Fibroblast of lung (primary cell): ENCODE measurements around the gene BATF2. TPM values are rescaled to one million over a fixed set of nuclear protein-coding genes. Genes with fewer than 3 reads are reported as not detected.
A peak's percentile ranks its signal among the peaks of the same experiment; 100 is the strongest.

Experiments used
- DNase-seq, 2 donors: peaks; one replicate each; pipeline versions ENCODE4 v3.0.0 to v3.0.0-alpha.2; 2010; ENCODE audit warnings: low read depth in 2 of 2
- H2AFZ ChIP-seq: 2 replicates; pipeline ENCODE4 v1.5.1; 2012; ENCODE audit warnings: low read length, control low read depth, inconsistent platforms
- H3K27ac ChIP-seq: 2 replicates; pipeline ENCODE4 v1.5.1; 2011; ENCODE audit warnings: low read length, control low read depth; ENCODE audit not compliant: insufficient read depth
- H3K27me3 ChIP-seq: 2 replicates; pipeline ENCODE4 v1.5.1; 2011; ENCODE audit warnings: mild to moderate bottlenecking, low read length; ENCODE audit not compliant: control insufficient read depth, insufficient read depth
- H3K36me3 ChIP-seq: 2 replicates; pipeline ENCODE4 v1.5.1; 2011; ENCODE audit warnings: low read length; ENCODE audit not compliant: control insufficient read depth, insufficient read depth
- H3K4me1 ChIP-seq: 2 replicates; pipeline ENCODE4 v1.5.1; 2011; ENCODE audit warnings: low read length; ENCODE audit not compliant: control insufficient read depth, insufficient read depth; ENCODE audit errors: extremely low read depth
- H3K4me2 ChIP-seq: 2 replicates; pipeline ENCODE4 v1.5.1; 2011; ENCODE audit warnings: low read length, control low read depth; ENCODE audit not compliant: insufficient read depth; ENCODE audit errors: extremely low read depth
- H3K4me3 ChIP-seq, 4 experiments: fragments of 200-600 bp in 1 of 4; sonication (generic) in 1 of 4; replicated peaks in 1 of 4; 2 replicates each; pipeline ENCODE4 v1.5.1; 2011 to 2016; ENCODE audit warnings: low read length in 4 of 4, low read depth in 3 of 4, mild to moderate bottlenecking in 3 of 4, control low read depth in 2 of 4, inconsistent platforms in 1 of 4, mixed read lengths in 1 of 4; ENCODE audit not compliant: insufficient read depth in 1 of 4; ENCODE audit errors: control extremely low read depth in 1 of 4
- H3K79me2 ChIP-seq: 2 replicates; pipeline ENCODE4 v1.5.1; 2012; ENCODE audit warnings: mild to moderate bottlenecking, low read length, inconsistent platforms; ENCODE audit not compliant: control insufficient read depth, insufficient read depth
- H3K9ac ChIP-seq: 2 replicates; pipeline ENCODE4 v1.5.1; 2011; ENCODE audit warnings: mild to moderate bottlenecking, low read length, control low read depth; ENCODE audit not compliant: insufficient read depth
- H3K9me3 ChIP-seq: 2 replicates; pipeline ENCODE4 v1.5.1; 2012; ENCODE audit warnings: low read depth, low read length; ENCODE audit not compliant: control insufficient read depth, insufficient read depth
- H4K20me1 ChIP-seq: 2 replicates; pipeline ENCODE4 v1.5.1; 2011; ENCODE audit warnings: low read length; ENCODE audit not compliant: control insufficient read depth, insufficient read depth; ENCODE audit errors: extremely low read depth
- CTCF ChIP-seq, 2 donors: IDR thresholded peaks in 1 of 2; conservative IDR thresholded peaks in 1 of 2; 1 replicate in 1 of 2; 2 replicates in 1 of 2; pipeline ENCODE4 v1.5.1; 2011 to 2012; ENCODE audit warnings: low read length in 2 of 2, control low read depth in 1 of 2, inconsistent platforms in 1 of 2, low read depth in 1 of 2, mild to moderate bottlenecking in 1 of 2
- EZH2 ChIP-seq: IDR thresholded peaks from 2 replicates; pipeline ENCODE4 v1.5.1; 2012; ENCODE audit warnings: low read length, control low read depth, mild to moderate bottlenecking; ENCODE audit errors: missing control alignments
- polyA plus RNA-seq, 2 donors: library from polyadenylated mRNA; depleted of rRNA in 1 of 2; stranded (reverse) in 1 of 2; unstranded in 1 of 2; fragments of >200 nt; gene quantifications; 2 replicates each; pipeline ENCODE4 v1.2.1, GENCODE V29; 2011 to 2012; ENCODE audit warnings: missing spikeins in 1 of 2
- total RNA-seq: library from RNA; depleted of rRNA; stranded (reverse); fragments of >200 nt; gene quantifications from 2 replicates; pipeline ENCODE4 v1.2.1, GENCODE V29; 2014

BATF2 gene
- total and polyA plus RNA-seq, 2 donors (not counting 1 experiment from before 2014, with no cell fraction given), result 1.0 to 2.1 TPM

- H2AFZ ChIP-seq, result no peak overlapping the region
- no peak overlapping the region for H3K27ac ChIP-seq
Observed at GRCh38 chr11:64969209-64969608, 27.6 kb downstream of the BATF2 start.

GRCh38 chr11:64967375-64967774 is 29.4 kb downstream of the BATF2 start:
- Histone ChIP-seq H3K4me3 (no peak overlapping the region), H3K27me3 (no peaks in the 10 kb centered on the region), H2AFZ (no peak overlapping the region), H3K79me2 (no peaks in the 10 kb centered on the region), H3K4me2 (no peak overlapping the region), H3K9me3 (no peaks in the 10 kb centered on the region), H3K27ac (no peak overlapping the region), H3K4me1 (no peaks in the 10 kb centered on the region), H3K36me3 (no peaks in the 10 kb centered on the region), H3K9ac (no peak overlapping the region), H4K20me1 (no peaks in the 10 kb centered on the region)
- no peak for DNase-seq
- TF ChIP-seq CTCF (conservative IDR thresholded peaks at IDR 0.05 in 1 of 2, IDR thresholded peaks at IDR 0.05 in 1 of 2; ENCODE audit: low read depth in 1 of 2, low read length in 2 of 2) (no peak), EZH2 (no peak)

More at GRCh38 chr11:64969209-64969608, 27.6 kb downstream of the BATF2 start:
- H3K27me3 ChIP-seq, result no peaks in the 10 kb centered on the region
- no peak overlapping the region for H3K4me2 ChIP-seq
- H4K20me1 ChIP-seq, result no peaks in the 10 kb centered on the region
- H3K4me3 ChIP-seq, result no peak overlapping the region
- no peak for TF ChIP-seq EZH2
- TF ChIP-seq CTCF (conservative IDR thresholded peaks at IDR 0.05 in 1 of 2, IDR thresholded peaks at IDR 0.05 in 1 of 2; ENCODE audit: low read depth in 1 of 2, low read length in 2 of 2), result no peak
- peak; percentile 13 to 14 for DNase-seq
- H3K4me1 ChIP-seq, result no peaks in the 10 kb centered on the region
- H3K9ac ChIP-seq, result no peak overlapping the region
- H3K9me3 ChIP-seq, result no peaks in the 10 kb centered on the region
- no peaks in the 10 kb centered on the region for H3K79me2 ChIP-seq
- no peaks in the 10 kb centered on the region for H3K36me3 ChIP-seq

- Histone ChIP-seq H4K20me1 (no peaks in the 10 kb centered on the region), H3K27ac (no peak overlapping the region), H3K4me1 (no peaks in the 10 kb centered on the region), H3K9me3 (no peaks in the 10 kb centered on the region), H3K4me3 (no peak overlapping the region), H3K9ac (no peak overlapping the region), H3K27me3 (no peaks in the 10 kb centered on the region), H3K79me2 (no peaks in the 10 kb centered on the region), H3K4me2 (no peak overlapping the region), H2AFZ (no peak overlapping the region), H3K36me3 (no peaks in the 10 kb centered on the region)
- DNase-seq, result no peak
- TF ChIP-seq EZH2 (no peak), CTCF (conservative IDR thresholded peaks at IDR 0.05 in 1 of 2, IDR thresholded peaks at IDR 0.05 in 1 of 2; ENCODE audit: low read depth in 1 of 2, low read length in 2 of 2) (no peak)
Observed at GRCh38 chr11:64963072-64963631, 33.6 kb downstream of the BATF2 start.
